Measurements from ENCODE around the gene GMDS. TPM values are rescaled to one million over a fixed set of nuclear protein-coding genes. Genes with fewer than 3 reads are reported as not detected.

The GMDS gene
- total RNA-seq, 1 experiment from 2014 or later = 11.0 TPM

DNA sequence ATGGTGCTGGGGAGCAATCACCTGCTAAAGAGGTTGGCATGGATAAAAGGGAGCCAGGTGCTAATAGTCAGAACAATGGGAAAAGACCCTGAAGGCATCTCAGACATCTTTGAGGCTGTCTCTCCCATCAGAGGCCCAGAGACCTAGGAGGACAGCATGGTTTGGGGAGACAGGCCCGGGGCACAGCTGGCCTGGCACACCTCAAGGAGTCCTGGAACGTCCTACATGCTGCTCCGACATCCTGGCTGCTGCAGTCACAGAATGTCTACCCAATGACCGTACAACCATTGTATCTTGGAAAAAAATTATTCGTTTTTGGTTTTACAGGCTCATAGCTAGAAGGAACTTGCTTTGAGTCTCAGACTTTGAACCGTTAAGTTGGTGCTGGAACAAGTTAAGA is 4.4 kb downstream of the GMDS start:
- DNase-seq (ENCODE audit: low read depth) = no peak

DNA sequence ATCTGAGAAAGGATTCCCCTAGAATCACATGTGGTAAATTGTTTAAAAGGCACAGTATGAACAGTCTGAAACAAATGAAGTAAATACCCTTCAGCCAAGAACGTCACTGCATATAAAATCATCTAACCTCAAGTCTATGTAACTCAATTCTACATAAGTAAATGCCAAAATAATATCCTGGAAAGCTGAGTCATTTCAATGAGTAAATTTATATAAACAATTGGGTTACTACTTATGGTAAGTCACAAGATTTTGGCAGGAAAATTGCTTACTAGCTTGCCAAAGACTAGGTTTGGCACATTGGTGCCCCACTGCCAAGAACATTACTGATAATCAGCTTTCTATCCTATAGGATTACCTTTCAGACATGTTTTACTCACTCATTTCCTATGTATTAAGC is 8.4 kb downstream of the GMDS start:
- peak; percentile 76 for DNase-seq (ENCODE audit: low read depth)

DNA sequence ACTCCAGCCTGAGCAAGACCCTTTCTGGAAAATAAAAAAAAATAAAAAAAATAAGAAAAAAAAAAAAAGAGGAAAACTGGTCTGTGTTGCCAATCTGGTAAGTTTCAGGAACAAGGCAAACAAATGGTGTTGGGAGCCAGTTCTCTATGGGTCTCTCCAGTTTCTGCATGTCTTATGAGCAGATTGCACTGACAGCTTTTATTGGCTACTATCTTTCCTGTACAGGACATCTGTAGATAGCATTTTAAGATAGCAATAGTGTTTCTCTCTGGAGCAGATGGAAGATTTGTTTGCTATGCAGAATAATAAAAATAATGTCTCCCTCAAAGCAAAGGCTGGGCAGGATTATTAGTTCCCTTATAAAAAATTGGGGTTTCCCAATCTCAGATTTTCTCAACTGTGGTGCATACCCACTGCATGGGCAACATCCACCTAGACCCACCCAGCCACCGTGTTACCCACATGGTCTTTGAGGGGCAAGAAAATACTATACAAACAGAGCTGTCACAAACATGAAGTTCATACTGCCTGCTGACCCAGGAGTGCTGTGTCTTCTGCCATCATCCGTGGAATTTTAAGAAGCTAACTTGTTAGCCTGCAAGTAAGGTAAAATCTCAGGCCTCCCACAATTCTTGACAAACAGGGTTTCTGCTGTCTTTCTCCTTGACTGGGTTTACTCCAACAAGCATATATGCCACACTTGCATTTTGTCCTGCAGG is 9.5 kb downstream of the GMDS start:
- no peak for DNase-seq (ENCODE audit: low read depth)

DNA sequence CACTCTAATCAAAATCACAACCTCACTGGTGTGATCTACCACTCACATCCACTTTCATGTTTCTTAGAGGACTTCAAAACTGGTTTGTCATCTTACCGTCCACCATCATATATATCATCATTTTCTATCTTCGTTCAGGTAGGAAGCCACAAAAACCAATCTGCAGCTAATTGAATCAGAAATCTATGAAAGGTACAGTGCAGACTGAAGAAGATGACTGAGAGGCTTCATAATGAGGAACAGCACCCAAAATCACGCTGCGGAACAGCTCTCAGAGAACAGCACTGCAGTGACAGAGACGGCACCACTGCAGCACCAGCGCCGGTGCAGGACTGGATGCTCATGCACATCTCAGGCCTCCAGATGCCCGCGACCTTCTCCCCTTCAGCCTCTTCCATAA is 13.0 kb downstream of the GMDS start:
- DNase-seq (ENCODE audit: low read depth) = no peak

DNA sequence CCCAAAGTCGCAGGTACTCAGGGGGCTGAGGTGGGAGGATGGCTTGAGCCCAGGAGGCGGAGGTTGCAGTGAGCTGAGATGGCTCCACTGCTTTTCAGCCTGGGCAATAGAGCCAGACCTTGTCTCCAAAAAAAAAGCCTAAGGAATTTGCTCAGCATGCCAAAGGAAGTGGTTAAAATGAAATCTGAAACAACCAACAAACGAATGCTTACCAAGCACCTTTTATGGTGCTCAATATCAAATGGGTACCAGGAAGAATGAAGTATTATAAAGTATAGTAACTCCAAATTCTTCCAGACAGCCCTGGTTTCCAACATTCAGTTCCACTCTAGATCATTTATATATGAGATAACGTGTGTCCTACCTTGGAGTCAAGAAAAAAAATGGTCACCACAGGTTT is 14.0 kb downstream of the GMDS start:
- DNase-seq (ENCODE audit: low read depth) = peak; percentile 34

DNA sequence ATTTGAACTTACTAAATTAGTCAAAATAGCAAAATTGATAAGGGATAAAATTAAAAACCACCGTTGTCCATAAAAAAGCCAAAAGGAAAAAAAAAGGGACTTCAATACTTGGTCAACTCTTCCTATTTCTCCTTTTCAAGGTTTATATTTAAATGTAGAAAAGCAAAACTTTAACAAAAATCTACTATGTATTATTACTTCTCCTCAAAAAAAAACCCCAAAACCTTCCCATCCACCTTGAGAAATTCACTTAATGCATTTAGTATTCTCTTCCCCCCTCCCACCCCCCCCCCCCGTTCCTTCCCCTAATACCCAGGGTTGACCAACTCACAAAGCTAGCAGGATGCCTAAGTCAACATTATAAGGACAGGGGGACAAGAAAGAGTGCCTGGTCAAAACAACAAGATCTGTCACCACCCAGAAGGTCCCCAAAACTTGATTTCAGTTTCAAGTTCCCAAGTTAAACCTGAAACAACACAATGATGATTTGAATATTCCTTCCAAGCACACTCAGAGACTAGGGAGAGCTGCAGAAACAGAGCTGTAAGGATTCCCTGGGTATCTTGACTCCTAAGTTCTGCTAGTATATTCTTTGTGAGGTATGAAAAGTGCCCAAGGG is 14.6 kb downstream of the GMDS start:
- no peak for DNase-seq (ENCODE audit: low read depth)

DNA sequence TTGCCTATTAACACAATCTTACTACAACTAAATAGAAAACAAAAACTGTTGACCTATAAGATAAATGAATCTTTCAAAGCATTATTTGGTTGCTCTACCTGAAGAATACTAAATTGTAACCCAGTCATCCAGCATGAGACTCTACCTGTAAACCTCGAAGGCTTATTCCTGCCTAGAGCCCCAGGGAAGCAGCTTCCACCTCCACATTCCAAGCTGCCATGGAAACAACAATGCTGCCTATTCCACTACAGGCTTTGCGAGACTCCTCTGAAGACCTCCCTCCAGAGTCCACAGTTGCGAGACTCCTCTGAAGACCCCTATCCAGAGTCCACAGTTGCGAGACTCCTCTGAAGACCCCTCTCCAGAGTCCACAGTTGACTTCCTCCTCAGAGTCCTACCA is 15.7 kb downstream of the GMDS start:
- DNase-seq (ENCODE audit: low read depth) = no peak

DNA sequence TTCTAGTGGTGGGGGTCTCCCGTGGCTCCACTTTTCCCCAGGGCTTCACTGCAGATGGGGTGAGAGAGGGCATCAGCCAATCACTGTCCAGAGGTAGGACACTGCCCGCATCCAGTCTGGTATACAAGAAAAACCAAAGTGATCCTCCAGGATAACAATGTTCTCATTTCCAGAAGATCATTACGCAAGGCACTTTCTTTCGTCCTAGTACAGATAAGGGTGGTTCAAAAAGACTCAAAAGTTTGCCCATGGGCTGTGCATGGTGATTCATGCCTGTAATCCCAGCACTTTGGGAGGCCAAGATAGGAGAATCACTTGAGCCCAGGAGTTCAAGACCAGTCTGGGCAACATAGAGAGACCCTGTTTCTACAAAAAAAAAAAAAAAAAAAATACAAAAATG is 16.4 kb downstream of the GMDS start:
- peak; percentile 13 for DNase-seq (ENCODE audit: low read depth)

DNA sequence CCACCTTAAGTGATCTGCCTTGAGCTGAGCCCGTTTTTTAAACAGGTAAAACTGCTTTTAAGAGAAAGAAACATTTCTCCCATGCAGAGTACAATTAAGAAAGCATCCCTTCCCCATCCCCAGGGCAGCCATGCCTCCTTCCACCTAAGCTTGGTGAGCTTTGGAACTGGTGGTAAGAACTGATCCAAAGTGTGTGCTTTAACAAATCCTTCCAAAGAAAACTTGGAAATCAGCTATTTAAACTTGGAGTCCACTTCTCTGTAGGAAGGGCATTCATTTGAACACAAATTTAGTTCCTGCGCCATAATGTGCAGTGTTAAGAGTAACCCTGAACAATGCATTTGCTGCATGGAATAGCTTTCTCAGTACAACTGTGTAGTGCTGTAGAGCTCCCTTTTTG is 17.0 kb downstream of the GMDS start:
- DNase-seq (ENCODE audit: low read depth) = no peak

DNA sequence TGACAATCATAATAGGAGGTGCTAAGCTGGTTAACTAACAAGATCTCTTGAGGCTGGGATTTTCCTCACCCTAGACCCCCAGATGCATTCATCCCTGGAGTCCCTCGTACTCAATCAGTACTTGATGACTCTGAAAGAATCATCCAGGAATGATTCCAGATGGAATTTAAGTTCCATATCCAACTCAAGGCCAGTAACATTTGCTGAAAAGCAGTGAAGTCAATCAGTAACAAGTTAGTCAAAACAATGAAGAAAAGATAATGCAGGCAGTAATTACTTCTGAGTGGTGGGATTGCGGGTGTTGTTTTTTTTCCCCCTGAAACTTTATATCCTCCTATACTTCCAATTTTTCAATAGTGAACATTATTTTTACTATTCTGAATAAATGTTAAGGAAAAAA is 18.6 kb downstream of the GMDS start:
- no peak for DNase-seq (ENCODE audit: low read depth)

DNA sequence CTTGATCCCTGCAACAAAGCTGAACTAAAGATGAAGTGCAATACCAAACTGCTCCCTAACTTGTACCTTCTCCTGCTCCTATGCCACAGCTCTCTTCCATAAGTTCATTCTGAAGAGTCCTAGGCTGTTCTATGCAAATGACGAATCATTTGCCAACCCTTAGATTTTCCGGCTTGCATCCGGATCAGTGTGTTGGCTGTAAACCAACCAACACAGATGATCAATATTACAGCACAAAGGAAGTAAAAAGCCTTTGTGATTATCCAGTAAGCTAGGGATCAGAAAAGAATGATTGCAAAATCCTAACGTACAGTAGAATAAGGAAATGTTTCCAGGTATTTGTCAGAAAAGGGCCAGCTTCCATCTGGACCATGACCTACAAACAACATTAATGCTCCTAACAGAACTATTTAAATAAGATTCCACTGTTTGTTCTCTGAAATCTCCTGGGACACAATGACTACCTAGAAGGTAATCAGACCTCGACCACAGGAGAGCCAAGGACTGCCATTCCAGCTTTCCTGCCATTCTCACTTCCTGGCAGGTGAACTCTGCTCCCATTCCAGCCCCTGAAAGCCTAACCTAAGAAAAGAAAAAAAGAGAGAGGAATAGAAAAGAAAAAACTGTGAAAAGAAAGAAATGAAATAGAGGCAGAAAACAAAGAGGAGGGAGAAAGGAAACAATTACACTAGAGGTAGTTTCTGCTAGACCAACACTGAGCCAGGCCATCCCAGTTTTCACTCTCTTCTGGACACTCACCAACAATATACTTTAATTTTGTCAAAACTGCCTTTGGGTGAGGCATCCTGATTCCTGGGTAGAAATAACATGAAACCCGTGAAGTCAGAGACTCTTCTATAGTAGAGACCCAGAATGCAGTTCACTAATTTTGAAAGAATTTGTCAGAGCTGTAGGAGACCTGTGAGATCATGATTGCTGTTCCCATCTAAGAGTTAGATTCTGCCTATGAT is 19.7 kb downstream of the GMDS start:
- DNase-seq (ENCODE audit: low read depth) = no peak

DNA sequence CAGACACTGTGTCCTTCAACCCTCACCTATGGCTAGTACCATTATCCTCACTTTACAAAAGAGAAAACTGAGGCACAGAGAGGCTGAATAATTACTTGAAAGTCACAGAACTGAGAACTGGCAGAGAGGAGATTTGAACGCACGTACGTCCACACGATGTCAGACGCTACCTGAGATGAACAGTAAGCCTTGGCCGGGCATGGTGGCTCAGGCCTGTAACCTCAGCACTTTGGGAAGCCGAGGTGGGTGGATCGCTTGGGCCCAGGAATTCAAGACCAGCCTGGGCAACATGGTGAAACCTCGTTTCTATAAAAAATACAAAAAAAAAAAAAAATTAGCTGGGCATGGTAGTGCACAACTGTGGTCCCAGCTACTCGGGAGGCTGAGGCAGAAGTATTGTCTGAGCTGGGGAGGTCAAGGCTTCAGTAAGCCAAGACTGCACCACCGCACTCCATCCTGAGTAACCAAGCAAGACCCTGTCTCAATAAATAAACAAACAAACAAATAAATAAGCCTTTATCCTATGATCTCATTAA is 20.5 kb downstream of the GMDS start:
- no peak for DNase-seq (ENCODE audit: low read depth)

DNA sequence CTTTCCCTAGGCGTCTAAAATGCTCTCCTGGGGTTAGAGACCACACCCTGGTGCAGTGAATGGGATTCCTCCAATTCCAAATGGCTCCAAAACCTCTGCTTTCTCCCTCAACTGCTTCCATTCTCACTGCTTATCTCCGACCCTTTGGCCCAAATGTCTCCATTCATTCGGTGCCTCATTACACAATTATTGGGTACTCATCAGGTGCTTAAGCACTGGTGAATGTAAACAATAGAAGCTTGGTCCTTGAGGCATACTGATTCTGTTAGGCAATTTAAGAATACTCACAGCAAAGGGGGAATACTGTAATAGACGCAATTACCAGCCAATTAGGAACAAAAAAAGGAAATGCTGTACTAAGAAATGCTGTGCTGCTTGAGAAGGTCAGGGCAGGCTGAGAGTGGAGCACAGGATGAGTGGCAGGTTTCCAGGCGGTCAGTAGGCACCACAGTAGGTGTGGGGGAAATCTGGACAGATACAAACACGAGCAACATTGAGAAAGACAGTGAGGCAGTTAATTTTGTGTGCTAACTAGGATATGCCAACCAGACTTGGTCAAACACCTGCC is 23.0 kb downstream of the GMDS start:
- DNase-seq (ENCODE audit: low read depth) = no peak

DNA sequence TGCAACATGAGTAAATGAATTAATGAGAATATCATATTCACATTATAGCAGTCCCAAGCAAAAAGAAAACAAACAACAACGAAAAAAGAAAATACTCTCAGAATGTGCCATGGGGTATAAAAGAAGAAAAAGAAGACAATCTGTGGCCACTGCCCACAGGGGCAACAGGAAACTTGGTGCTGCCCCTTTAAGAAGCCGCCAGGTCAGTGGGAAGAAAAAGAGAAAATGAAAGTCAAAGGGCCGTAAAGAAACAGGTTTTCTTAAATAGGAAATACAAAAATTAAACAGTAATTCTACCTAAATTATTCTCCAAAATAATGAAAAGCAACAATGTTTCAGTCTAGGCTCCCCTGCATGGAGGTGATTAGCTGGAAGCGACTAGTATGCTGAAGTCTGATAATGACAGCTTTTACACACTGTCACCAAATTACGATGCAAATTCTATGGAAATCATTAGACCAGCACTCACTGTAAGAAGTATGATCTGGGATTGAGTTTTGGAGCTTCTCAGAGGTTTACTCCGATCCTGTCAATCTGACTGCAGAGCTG is 23.6 kb downstream of the GMDS start:
- no peak for DNase-seq (ENCODE audit: low read depth)

DNA sequence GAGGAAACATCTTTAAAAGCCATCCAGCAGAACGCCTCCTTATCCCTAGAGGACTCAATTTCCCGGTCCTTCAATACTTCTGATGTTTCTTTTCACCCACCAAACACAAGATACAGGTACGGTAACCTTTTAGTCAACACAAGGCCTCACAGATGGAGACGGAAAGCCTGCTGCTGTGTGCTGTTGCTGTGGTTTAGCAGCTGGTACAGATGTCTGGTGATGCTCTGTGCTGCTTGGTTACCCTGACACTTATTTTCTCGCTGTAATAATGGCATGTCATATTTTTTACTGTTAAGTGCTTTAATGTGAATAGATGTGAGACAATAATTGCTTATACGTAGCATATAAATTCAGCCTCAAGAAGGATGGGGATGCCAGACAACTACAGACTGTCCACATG is 25.3 kb downstream of the GMDS start:
- no peak for DNase-seq (ENCODE audit: low read depth)

DNA sequence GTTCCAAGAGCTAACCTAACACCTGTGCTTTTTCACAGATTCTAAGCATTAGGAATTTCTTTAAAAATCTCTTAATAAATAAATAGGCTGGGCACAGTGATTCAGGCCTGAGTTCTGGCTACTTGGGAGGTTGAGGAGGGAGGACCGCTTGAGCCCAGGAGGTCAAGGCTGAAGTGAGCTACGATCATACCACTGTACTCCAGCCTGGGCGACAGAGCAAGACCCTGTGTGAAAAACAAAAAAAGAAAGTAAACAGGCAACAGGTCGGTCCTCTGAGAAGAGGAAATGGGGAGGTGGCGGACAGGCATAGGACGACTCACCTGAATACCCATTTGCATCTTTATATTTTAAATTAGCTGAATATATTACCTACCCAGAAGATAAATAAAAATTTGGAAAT is 26.5 kb downstream of the GMDS start:
- DNase-seq (ENCODE audit: low read depth) = no peak

DNA sequence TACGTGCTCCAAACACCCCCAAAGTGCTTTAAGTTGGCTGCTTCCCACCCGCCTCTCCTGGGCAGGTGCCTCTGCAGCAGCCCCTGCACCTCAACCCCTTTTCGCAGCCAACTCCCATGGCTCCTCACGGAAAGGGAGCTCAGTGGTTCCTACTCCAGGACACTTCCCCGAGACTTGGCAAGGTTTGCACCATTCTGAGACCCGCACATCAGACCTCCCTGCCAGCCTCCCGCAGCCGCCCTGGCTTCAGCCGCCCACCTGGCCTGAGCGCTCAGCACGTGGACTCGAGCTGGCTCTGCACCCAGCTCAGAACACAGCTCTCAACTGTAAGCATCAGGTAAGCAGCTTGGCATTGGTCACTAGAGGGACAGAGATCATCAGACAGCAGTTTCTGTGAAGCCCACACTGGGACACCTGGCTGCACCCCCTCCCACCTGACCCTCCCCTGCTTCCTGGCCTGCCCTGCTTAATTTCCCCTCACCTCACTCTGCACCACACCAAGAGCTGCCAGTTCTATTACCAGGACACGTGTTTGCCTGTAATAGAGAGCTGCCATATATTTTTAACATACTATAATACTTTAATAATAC is 28.5 kb downstream of the GMDS start:
- no peak for DNase-seq (ENCODE audit: low read depth)

DNA sequence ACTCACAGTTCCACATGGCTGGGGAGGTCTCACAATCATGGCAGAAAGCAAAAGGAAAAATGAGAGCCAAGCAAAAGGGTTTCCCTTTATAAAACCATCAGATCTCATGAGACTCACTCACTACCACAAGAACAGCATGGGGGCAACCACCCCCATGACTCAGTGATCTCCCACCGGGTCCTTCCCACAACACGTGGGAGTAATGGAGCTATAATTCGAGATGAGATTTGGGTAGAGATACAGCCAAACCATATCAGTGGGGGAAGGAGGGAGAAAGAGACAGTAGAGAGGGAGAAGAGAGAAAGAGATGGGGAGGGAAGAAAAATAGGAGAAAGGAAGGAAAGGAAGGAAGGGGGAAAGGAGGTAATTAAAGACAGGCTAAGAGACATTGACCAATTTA is 30.1 kb downstream of the GMDS start:
- DNase-seq (ENCODE audit: low read depth) = peak; percentile 45

DNA sequence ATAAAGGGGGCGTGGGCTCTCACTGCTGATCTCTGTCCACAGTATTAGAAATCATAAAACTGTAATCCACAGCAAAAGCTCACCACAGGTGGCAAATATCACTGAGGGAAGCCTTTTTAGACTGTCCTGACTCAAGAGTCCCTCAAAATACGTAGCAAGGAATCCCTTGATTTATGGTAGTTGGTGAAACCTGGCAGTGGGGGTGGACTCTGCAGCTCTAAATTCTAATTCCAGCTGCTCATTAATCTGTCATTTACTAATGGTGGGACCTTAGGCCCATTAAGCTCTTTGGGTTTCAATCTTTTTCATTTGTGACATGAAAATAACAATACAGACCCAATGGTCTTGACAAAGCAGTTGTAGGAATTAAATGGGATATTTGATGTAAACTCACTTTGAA is 32.3 kb downstream of the GMDS start:
- DNase-seq (ENCODE audit: low read depth) = no peak

DNA sequence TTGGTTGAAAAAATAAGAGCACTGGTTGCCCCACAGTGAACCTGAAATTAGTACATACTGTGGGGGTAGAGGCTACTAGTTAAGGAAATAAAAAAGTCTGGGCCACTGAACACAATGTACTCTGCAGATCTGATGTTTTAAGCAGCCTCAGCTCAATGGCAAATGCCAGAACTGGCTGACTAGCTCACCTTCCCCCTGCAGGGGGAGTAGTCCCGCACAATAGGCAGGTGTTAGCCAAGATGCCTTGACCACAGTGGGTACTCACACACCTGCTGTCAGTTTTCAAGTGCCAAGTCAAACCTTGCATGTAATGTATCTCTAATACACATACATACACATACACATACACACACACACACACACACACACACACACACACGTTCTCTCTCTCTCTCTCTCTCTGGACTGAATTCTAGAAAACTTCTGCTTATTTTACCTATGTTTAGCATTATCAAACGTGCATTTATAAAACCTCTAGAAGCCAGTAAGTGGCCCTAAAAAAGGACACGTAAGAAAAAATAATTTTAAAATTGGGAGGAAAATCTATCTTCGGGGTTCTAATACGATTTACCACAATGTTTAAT is 36.1 kb downstream of the GMDS start:
- DNase-seq (ENCODE audit: low read depth) = peak; percentile 55

DNA sequence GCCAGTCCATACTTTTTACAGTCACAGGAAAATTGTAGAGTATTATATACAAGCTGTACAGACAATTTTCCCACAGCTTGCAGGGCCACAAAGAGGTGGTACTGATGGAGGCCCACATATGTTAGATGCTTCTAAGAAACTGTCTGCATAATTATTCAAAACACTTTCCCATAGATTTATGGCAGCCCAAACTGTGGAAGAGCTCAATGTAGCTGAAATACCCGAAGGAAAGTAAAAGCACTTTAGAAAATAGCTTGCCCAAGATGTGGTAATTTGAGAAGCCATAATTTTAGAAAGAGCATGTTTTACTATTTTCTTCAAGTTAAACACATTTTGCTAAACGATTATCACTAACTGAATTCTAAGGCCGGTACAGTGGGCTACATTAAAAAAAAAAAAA is 36.9 kb downstream of the GMDS start:
- no peak for DNase-seq (ENCODE audit: low read depth)
